ENCODE results near the gene NPTX1. TPM values are rescaled to one million over a fixed set of nuclear protein-coding genes. Genes with fewer than 3 reads are reported as not detected.

Gene NPTX1
- total and polyA plus RNA-seq, 9 of the 15 experiments (the other 6 are each of a cell fraction or from before 2014, with no cell fraction given): 0.04 TPM; not detected in 8

DNA sequence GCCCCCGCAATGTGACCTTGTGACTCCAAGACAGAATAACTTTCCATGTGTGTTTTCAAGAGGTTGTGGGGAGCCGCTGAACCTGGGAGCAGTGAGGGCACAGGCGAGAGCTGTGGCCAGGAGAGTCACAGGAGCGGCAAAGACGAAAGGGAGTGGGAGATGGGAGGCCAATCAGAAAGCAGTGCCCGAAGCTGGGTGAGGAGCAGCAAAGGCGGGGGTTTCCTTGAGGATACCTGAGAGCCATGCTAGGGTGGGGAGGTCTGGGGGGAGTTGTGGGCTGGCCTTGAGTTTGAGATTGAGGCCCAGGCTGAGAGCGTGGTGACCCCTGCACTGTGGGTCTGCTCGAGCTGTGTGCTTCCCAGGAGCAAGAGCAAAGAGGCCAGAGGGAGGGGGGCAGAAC is 23.2 kb upstream of the NPTX1 start:
- in situ Hi-C loops (cut with MboI): no loop called here
- DNase-seq (ENCODE audit: extremely low read depth in 1 of 4, low spot score in 3 of 4): no peak
- H3K79me2 ChIP-seq (ENCODE audit: control insufficient read depth, insufficient read depth, low read length): no peaks in the 10 kb centered on the region
- H4K20me1 ChIP-seq (replicated peaks; ENCODE audit: control insufficient read depth, insufficient read depth, low read length): no peaks in the 10 kb centered on the region
- H3K4me3 ChIP-seq: no peak overlapping the region
- TF ChIP-seq, protein P1, sequence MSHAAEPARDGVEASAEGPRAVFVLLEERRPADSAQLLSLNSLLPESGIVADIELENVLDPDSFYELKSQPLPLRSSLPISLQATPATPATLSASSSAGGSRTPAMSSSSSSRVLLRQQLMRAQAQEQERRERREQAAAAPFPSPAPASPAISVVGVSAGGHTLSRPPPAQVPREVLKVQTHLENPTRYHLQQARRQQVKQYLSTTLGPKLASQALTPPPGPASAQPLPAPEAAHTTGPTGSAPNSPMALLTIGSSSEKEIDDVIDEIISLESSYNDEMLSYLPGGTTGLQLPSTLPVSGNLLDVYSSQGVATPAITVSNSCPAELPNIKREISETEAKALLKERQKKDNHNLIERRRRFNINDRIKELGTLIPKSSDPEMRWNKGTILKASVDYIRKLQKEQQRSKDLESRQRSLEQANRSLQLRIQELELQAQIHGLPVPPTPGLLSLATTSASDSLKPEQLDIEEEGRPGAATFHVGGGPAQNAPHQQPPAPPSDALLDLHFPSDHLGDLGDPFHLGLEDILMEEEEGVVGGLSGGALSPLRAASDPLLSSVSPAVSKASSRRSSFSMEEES (CRISPR knock-in tag; IDR thresholded peaks at IDR 0.05): no peak
- TF ChIP-seq POLR2H (tag; IDR thresholded peaks at IDR 0.05; ENCODE audit: low read depth): no peak
- TF ChIP-seq ELF2 (CRISPR knock-in tag; IDR thresholded peaks at IDR 0.05): no peak
- TF ChIP-seq, protein P2, sequence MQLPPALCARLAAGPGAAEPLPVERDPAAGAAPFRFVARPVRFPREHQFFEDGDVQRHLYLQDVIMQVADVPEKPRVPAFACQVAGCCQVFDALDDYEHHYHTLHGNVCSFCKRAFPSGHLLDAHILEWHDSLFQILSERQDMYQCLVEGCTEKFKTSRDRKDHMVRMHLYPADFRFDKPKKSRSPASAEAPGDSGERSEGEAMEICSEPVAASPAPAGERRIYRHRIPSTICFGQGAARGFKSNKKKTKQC (CRISPR knock-in tag; IDR thresholded peaks at IDR 0.05): no peak
- no peak for TF ChIP-seq SAFB (IDR thresholded peaks at IDR 0.05; ENCODE audit: borderline replicate concordance, low read depth, low read length)
- no peak for TF ChIP-seq ZFPM2 (CRISPR knock-in tag; IDR thresholded peaks at IDR 0.05)
- no peak for TF ChIP-seq TCFL5 (CRISPR knock-in tag; conservative IDR thresholded peaks at IDR 0.05)
- no peak for TF ChIP-seq MAFF (IDR thresholded peaks at IDR 0.05; ENCODE audit: low read length)
- TF ChIP-seq, protein P3, sequence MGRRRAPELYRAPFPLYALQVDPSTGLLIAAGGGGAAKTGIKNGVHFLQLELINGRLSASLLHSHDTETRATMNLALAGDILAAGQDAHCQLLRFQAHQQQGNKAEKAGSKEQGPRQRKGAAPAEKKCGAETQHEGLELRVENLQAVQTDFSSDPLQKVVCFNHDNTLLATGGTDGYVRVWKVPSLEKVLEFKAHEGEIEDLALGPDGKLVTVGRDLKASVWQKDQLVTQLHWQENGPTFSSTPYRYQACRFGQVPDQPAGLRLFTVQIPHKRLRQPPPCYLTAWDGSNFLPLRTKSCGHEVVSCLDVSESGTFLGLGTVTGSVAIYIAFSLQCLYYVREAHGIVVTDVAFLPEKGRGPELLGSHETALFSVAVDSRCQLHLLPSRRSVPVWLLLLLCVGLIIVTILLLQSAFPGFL (CRISPR knock-in tag; IDR thresholded peaks at IDR 0.05): no peak
- no peak overlapping the region for H3K9ac ChIP-seq (ENCODE audit: insufficient read depth in 1 of 2, low read depth in 2 of 2, low read length in 2 of 2)
- no peak for FAIRE-seq
- BruUV-seq (replicated peaks): no TSS peak
- no peak overlapping the region for H2AFZ ChIP-seq (ENCODE audit: low read depth, low read length)
- H3K36me3 ChIP-seq (ENCODE audit: control insufficient read depth, insufficient read depth, low read length): no peaks in the 10 kb centered on the region
- no peaks in the 10 kb centered on the region for H3K9me3 ChIP-seq (replicated peaks; ENCODE audit: control insufficient read depth, insufficient read depth, low read depth, low read length)
- H3K27me3 ChIP-seq (ENCODE audit: control insufficient read depth in 2 of 2, insufficient read depth in 2 of 2, low read length in 2 of 2): peaks cover 31 to 58% of the 10 kb centered on the region in 2 experiments; a peak in 4 of 5 replicates
- no peak overlapping the region for H3K4me2 ChIP-seq (ENCODE audit: insufficient read depth, low read length)
- ATAC-seq: no peak
- ChIA-PET POLR2A (interaction anchor here (0.7 to 1.1 kb wide), 3 partner anchors 9 to 45 kb away, joined by 3 to 4 read pairs (median 3); no protein-coding TSS in a partner anchor), CTCF (ENCODE audit: low intra/inter-chr PET ratio) (no interaction called here)
- H3K27ac ChIP-seq (ENCODE audit: extremely low read depth, low read depth, low read length): no peak overlapping the region
- peaks cover 0 to 23% of the 10 kb centered on the region in 2 experiments; a peak in 3 of 5 replicates for H3K4me1 ChIP-seq (replicated peaks in 1 of 2; ENCODE audit: control insufficient read depth in 2 of 2, insufficient read depth in 2 of 2, low read length in 2 of 2)
- no peaks in the 10 kb centered on the region for H3K9me1 ChIP-seq (ENCODE audit: control insufficient read depth, insufficient read depth, low read length)
- 9% methylated on average over 8 of the region's 9 CpGs for WGBS (ENCODE audit: insufficient coverage, low coverage, missing lambda C conversion rate)
- intact Hi-C loops (cut with micrococcal nuclease): no loop called here
